Keratinocyte (primary cell): Measurements from ENCODE around the gene FBXW2. TPM values are rescaled to one million over a fixed set of nuclear protein-coding genes. Genes with fewer than 3 reads are reported as not detected.

ENCODE experiments used
- DNase-seq: peaks from one replicate; pipeline ENCODE4 v3.0.0-alpha.2; 2011; ENCODE audit warnings: low read depth, missing footprints, low spot score
- FAIRE-seq: peaks from 2 replicates; lab custom pipeline; 2011; peaks lifted over from hg19 to GRCh38; lab: Jason Lieb, UNC
- H2AFZ ChIP-seq: 2 replicates; pipeline ENCODE4 v1.6.0; 2012; ENCODE audit warnings: low read length, control low read depth, inconsistent platforms; ENCODE audit not compliant: control insufficient read depth
- H3K27ac ChIP-seq: 2 replicates; pipeline ENCODE4 v1.5.1; 2011; ENCODE audit warnings: low read length; ENCODE audit not compliant: control insufficient read depth, insufficient read depth
- H3K27me3 ChIP-seq: 3 replicates; pipeline ENCODE4 v1.6.0; 2011; ENCODE audit warnings: low read length; ENCODE audit not compliant: control insufficient read depth, insufficient read depth; ENCODE audit errors: extremely low read depth
- H3K36me3 ChIP-seq, 2 experiments: 2 replicates in 1 of 2; 3 replicates in 1 of 2; pipeline ENCODE4 v1.5.1; 2011; ENCODE audit warnings: low read length in 2 of 2, mild to moderate bottlenecking in 1 of 2; ENCODE audit not compliant: control insufficient read depth in 2 of 2, insufficient read depth in 2 of 2; ENCODE audit errors: extremely low read depth in 1 of 2
- H3K4me1 ChIP-seq: 3 replicates; pipeline ENCODE4 v1.5.1; 2011; ENCODE audit warnings: low read length; ENCODE audit not compliant: control insufficient read depth, insufficient read depth; ENCODE audit errors: extremely low read depth
- H3K4me2 ChIP-seq: 3 replicates; pipeline ENCODE4 v1.6.0; 2011; ENCODE audit warnings: low read depth, low read length; ENCODE audit not compliant: control insufficient read depth, insufficient read depth; ENCODE audit errors: extremely low read depth
- H3K4me3 ChIP-seq, 3 experiments: fragments of 200-600 bp in 1 of 3; sonication (generic) in 1 of 3; 2 replicates in 2 of 3; 3 replicates in 1 of 3; pipeline ENCODE4 v1.5.1; 2011 to 2016; ENCODE audit warnings: low read length in 3 of 3, mild to moderate bottlenecking in 3 of 3, control low read depth in 2 of 3, inconsistent platforms in 1 of 3, low read depth in 1 of 3, mixed read lengths in 1 of 3, mixed run types in 1 of 3, moderate library complexity in 1 of 3; ENCODE audit not compliant: control insufficient read depth in 2 of 3, insufficient read depth in 2 of 3; ENCODE audit errors: extremely low read depth in 1 of 3
- H3K79me2 ChIP-seq: 2 replicates; pipeline ENCODE4 v1.6.0; 2012; ENCODE audit warnings: low read length; ENCODE audit not compliant: control insufficient read depth, insufficient read depth
- H3K9ac ChIP-seq: 3 replicates; pipeline ENCODE4 v1.6.0; 2011; ENCODE audit warnings: low read length; ENCODE audit not compliant: control insufficient read depth, insufficient read depth; ENCODE audit errors: extremely low read depth
- H3K9me1 ChIP-seq: 3 replicates; pipeline ENCODE4 v1.6.0; 2011; ENCODE audit warnings: low read length; ENCODE audit not compliant: control insufficient read depth, insufficient read depth; ENCODE audit errors: extremely low read depth
- H3K9me3 ChIP-seq: 2 replicates; pipeline ENCODE4 v1.5.1; 2012; ENCODE audit warnings: low read depth, low read length; ENCODE audit not compliant: control insufficient read depth
- H4K20me1 ChIP-seq: 3 replicates; pipeline ENCODE4 v1.6.0; 2011; ENCODE audit warnings: low read length; ENCODE audit not compliant: control insufficient read depth, insufficient read depth; ENCODE audit errors: extremely low read depth
- EZH2 ChIP-seq: IDR thresholded peaks from one replicate; pipeline ENCODE4 v1.6.1; 2012; ENCODE audit warnings: inconsistent platforms, mild to moderate bottlenecking, low read length, moderate library complexity
- dilution Hi-C: fragments of 300-500 bp; cut with MboI; formaldehyde crosslinking; loops from one replicate; pipeline ENCODE4 v1.7.0; 2020; ENCODE audit warnings: low sequenced_read_pairs; ENCODE audit not compliant: extremely low pct_ligation_motif_present
- polyA plus RNA-seq, 5 experiments: library from polyadenylated mRNA; depleted of rRNA in 3 of 5; stranded (reverse) in 3 of 5; stranded (forward) in 1 of 5; unstranded in 1 of 5; fragments of >200 nt; gene quantifications; 1 replicate in 1 of 5; 2 replicates in 3 of 5; 3 replicates in 1 of 5; pipeline versions ENCODE4 v1.2.1 to v1.2.3, GENCODE V29; 2011 to 2012; ENCODE audit warnings: missing spikeins in 2 of 5, low read depth in 1 of 5, low replicate concordance in 1 of 5
- TF ChIP-seq, protein P1 (sequence below), 3 experiments: IDR thresholded peaks in 1 of 3; conservative IDR thresholded peaks in 1 of 3; optimal IDR thresholded peaks in 1 of 3; 2 replicates in 2 of 3; 3 replicates in 1 of 3; pipeline versions ENCODE3 to v1.5.1; 2011; ENCODE audit warnings: low read length in 3 of 3, mild to moderate bottlenecking in 3 of 3, moderate library complexity in 2 of 3, control low read depth in 1 of 3, inconsistent platforms in 1 of 3; ENCODE audit not compliant: insufficient read depth in 2 of 3; ENCODE audit errors: extremely low read depth in 1 of 3

The FBXW2 gene
- polyA plus RNA-seq, 1 donor (not counting 4 experiments of a cell fraction or from before 2014, with no cell fraction given), result 68.3 TPM

DNA sequence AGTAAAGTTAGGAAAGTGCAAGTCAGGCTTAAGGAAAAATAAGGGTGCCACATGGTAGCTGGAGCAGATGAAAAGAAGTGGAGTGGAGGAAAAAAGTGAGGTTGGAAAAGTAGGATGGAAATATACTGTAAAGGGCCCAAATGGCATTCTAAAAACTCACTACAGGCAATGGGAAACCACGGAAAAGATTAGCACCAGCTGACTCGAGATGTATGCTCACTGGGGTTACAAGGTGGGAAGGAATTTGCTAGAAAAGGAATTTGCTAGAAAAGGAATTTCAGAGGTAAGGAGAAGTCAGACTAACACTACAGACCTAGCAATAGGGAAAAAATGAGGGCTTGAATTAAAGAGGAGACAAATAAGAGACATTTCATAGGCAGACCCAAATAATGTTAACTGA, 45.9 kb upstream of the FBXW2 start:
- DNase-seq (no peak), FAIRE-seq (no peak)
- no peaks in the 10 kb centered on the region for H3K27me3 ChIP-seq
- no peak overlapping the region for H3K4me2 ChIP-seq
- no peak overlapping the region for H3K9ac ChIP-seq
- H3K4me3 ChIP-seq, result no peak overlapping the region
- H4K20me1 ChIP-seq, result no peaks in the 10 kb centered on the region
- H3K9me3 ChIP-seq, result no peaks in the 10 kb centered on the region
- peaks cover 57% of the 10 kb centered on the region for H3K79me2 ChIP-seq
- H2AFZ ChIP-seq, result no peak overlapping the region
- no peak overlapping the region for H3K27ac ChIP-seq
- no peaks in the 10 kb centered on the region for H3K9me1 ChIP-seq
- H3K4me1 ChIP-seq, result peaks cover 12% of the 10 kb centered on the region
- H3K36me3 ChIP-seq, result peaks cover 4 to 6% of the 10 kb centered on the region in 2 experiments
- dilution Hi-C loops, result no loop called here
- no peak for TF ChIP-seq EZH2
- TF ChIP-seq, protein P1, sequence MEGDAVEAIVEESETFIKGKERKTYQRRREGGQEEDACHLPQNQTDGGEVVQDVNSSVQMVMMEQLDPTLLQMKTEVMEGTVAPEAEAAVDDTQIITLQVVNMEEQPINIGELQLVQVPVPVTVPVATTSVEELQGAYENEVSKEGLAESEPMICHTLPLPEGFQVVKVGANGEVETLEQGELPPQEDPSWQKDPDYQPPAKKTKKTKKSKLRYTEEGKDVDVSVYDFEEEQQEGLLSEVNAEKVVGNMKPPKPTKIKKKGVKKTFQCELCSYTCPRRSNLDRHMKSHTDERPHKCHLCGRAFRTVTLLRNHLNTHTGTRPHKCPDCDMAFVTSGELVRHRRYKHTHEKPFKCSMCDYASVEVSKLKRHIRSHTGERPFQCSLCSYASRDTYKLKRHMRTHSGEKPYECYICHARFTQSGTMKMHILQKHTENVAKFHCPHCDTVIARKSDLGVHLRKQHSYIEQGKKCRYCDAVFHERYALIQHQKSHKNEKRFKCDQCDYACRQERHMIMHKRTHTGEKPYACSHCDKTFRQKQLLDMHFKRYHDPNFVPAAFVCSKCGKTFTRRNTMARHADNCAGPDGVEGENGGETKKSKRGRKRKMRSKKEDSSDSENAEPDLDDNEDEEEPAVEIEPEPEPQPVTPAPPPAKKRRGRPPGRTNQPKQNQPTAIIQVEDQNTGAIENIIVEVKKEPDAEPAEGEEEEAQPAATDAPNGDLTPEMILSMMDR (optimal IDR thresholded peaks at IDR 0.05 in 1 of 3, IDR thresholded peaks at IDR 0.05 in 1 of 3, conservative IDR thresholded peaks at IDR 0.05 in 1 of 3; ENCODE audit: extremely low read depth in 1 of 3, insufficient read depth in 2 of 3, low read length in 3 of 3), result no peak

GRCh38 chr9:120837921-120838320, 44.7 kb upstream of the FBXW2 start:
- Histone ChIP-seq H4K20me1 (no peaks in the 10 kb centered on the region), H3K9me3 (no peaks in the 10 kb centered on the region), H2AFZ (no peak overlapping the region), H3K4me2 (no peak overlapping the region), H3K9me1 (no peaks in the 10 kb centered on the region), H3K36me3 (peaks cover 4 to 7% of the 10 kb centered on the region in 2 experiments), H3K79me2 (peaks cover 55% of the 10 kb centered on the region), H3K4me1 (peaks cover 7% of the 10 kb centered on the region), H3K9ac (no peak overlapping the region), H3K4me3 (no peak overlapping the region), H3K27ac (no peak overlapping the region), H3K27me3 (no peaks in the 10 kb centered on the region)
- FAIRE-seq, result no peak
- DNase-seq, result no peak
- TF ChIP-seq, protein P1 (optimal IDR thresholded peaks at IDR 0.05 in 1 of 3, IDR thresholded peaks at IDR 0.05 in 1 of 3, conservative IDR thresholded peaks at IDR 0.05 in 1 of 3; ENCODE audit: extremely low read depth in 1 of 3, insufficient read depth in 2 of 3, low read length in 3 of 3), result no peak
- TF ChIP-seq EZH2, result no peak
- dilution Hi-C loops, result no loop called here
